ENCODE data around the gene ACSL4.
"Not testable (repeated sequence)": the region's sequence is repeated elsewhere in the genome, so short reads cannot be mapped to it uniquely, and the experiment has no call there.

The ACSL4 gene

DNA sequence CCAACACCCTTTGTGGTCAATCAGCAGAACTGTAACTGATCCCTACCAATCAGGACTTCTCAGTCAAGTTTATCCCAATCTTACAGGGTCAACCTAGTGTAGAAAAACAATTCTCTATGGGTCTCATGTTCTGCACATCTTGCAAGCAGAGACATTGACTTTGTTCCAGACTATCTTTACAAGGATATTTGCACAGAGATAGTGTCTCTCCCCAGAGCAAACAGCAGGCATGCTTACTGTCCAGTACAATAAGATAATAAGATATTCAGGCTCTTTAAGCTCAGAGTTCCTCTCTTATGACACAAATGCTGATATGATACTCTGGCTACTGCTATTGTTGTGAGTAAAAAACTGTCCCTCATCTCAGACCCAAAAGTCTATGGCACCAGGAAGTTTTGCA is 53.2 kb downstream of the ACSL4 start:
- FAIRE-seq (peak; percentile 52), DNase-seq (ENCODE audit: insufficient read length, low spot score) (no peak)

DNA sequence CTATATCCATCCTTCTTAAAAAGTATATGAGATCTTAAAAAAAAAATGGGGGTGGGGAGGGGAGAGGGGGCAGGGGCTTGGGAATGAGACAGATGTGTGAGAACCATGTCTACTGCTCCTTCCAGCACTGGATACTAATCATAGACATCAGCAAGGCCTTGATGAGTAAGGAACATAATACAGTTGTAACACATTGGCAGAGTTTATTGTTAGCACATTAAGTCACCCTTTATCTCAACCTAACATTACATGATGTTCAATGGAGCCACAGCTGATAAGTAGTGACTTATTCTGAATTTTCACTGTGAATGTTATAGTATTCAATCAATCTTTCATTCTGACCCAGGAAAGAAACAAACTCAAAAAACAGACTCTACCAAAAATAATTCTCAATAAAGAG is 60.8 kb downstream of the ACSL4 start:
- FAIRE-seq (no peak), DNase-seq (ENCODE audit: insufficient read length, low spot score) (no peak)

DNA sequence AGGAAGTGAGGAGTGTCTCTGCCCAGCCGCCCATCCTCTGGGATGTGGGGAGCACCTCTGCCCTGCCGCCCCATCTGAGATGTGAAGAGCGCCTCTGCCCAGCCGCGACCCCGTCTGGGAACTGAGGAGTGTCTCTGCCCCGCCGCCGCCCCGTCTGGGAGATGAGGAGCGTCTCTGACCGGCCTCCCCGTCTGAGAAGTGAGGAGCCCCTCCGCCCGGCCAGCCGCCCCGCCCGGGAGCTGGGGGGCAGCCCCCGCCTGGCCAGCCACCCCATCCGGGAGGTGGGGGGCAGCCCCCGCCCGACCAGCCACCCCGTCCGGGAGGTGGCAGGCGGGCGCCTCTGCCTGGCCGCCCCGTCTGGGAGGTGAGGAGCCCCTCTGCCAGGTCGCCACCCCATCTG is 61.9 kb downstream of the ACSL4 start:
- FAIRE-seq; DNase-seq (ENCODE audit: insufficient read length, low spot score): not testable (repeated sequence)

DNA sequence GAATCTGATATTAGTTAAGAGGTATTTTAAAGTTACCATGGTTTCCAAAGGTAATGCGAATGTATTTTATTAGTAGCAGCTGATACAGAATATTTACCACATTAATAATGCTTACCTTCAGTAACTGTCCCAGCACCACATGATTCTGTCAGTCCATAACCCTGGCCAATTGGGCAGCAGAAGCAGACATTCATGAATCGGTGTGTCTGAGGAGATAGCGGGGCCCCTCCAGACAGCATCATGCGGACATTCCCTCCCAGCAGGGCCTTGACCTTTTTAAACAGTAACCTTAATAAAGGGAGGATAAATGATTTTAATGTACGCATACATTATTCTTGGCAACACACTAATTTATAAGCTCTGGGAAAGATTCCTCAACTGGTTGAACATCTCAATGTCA is 65.1 kb downstream of the ACSL4 start:
- FAIRE-seq (no peak), DNase-seq (ENCODE audit: insufficient read length, low spot score) (no peak)

DNA sequence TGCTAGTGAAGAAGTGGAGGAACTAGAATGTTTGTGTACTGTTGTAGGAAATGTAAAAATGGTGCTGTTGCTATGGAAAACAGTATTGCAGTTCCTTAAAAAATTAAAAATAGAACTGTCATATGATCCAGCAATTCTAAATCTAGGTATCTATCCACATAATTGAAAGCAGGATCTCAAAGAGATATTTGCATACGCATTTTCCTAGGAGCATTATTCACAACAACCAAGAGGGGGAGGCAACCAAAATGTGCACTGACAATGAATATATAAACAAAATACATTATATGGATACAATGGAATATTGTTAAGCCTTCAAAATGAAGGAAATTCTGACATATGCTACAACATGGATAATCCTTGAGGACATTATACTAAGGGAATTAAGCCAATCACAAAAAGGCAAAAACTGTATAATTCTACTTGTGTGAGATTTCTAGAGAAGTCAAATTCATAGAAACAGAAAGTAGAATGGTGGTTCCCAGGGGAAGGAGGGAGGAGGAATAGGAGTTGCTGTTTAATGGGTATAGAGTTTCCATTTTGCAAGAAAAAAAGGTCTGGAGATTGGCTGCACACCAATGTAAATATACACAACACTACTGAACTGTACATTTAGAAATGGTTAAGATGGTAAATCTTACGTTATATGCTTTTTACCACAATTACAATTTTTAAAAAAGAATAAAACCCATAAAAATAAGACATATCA is 72.5 kb downstream of the ACSL4 start:
- FAIRE-seq: peak; percentile 78
- no peak for DNase-seq (ENCODE audit: insufficient read length, low spot score)

DNA sequence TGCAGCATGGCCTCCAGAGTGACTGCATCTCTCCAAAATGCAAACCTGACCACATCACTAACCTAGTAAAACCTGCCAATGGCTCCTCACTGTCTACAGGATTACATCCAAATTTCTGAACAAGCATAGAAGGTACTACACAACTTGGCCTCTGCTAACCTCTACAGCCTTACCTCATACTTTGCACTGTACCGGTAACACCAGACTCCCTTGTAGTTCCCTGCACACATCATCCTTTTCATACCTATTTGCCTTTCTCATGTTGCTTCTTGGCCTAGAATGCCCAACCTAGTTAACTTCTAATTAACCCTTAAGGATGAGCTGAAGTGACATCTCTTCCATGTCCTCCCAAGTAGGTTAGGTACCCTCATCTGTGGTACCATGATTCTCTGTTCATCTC is 74.7 kb downstream of the ACSL4 start:
- DNase-seq (ENCODE audit: insufficient read length, low spot score): no peak
- no peak for FAIRE-seq

DNA sequence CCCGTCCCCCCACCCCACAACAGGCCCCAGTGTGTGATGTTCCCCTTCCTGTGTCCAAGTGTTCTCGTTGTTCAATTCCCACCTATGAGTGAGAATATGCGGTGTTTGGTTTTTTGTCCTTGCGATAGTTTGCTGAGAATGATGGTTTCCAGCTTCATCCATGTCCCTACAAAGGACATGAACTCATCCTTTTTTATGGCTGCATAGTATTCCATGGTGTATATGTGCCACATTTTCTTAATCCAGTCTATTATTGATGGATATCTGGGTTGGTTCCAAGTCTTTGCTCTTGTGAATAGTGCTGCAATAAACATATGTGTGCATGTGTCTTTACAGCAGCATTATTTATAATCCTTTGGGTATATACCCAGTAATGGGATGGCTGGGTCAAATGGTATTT is 75.7 kb downstream of the ACSL4 start:
- not testable (repeated sequence) for FAIRE-seq; DNase-seq (ENCODE audit: insufficient read length, low spot score)

DNA sequence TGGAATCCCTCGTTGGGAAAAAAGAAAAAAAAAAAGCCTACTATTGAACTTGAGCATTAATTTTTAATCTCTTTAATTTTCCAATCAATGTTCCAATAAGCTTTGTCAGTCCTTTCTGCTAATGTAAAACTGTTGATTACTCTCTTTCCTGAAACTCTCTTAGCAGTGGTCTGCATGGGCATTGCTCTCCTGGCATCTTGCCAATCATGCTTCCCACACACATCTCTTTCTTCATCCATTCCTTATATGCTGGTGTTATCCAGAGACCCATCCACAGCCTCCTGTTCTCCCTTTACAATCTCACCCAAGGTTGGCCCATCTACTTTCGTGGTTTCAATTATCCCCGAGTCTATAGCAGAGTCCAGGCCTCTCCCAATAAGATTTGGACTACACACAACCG is 76.3 kb downstream of the ACSL4 start:
- DNase-seq (ENCODE audit: insufficient read length, low spot score) (no peak), FAIRE-seq (no peak)

DNA sequence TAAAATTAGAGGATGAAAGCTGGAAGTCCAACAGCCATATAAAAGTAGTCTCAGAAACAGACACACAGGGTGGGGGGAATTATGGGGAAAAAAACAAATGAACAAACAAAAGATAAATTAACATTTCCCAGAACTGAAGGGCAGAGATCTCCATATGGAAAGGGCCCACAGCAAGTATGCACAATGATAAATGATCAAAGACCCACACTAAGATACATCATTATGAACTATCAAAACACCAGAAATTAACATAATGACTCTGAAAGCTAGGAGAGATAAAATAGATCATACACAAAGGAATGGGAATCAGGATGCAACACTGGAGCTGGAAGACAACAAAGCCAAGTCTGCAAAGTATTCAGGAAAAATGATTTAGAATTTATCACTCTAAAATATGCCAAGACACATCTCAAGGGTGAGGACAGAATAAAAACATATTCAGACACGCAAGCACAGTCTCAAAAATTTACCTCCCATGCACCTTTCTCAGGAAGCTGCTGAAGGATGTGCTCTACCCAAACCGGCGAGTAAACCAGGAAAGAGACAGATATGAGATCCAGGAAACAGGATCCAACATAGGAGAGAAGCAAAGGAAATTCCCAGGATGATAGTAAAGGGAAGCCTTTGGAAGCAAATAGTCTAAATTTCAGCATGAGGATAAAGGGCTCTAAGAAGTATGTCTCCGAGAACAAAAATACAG is 77.4 kb downstream of the ACSL4 start:
- no peak for DNase-seq (ENCODE audit: insufficient read length, low spot score)
- FAIRE-seq: no peak

DNA sequence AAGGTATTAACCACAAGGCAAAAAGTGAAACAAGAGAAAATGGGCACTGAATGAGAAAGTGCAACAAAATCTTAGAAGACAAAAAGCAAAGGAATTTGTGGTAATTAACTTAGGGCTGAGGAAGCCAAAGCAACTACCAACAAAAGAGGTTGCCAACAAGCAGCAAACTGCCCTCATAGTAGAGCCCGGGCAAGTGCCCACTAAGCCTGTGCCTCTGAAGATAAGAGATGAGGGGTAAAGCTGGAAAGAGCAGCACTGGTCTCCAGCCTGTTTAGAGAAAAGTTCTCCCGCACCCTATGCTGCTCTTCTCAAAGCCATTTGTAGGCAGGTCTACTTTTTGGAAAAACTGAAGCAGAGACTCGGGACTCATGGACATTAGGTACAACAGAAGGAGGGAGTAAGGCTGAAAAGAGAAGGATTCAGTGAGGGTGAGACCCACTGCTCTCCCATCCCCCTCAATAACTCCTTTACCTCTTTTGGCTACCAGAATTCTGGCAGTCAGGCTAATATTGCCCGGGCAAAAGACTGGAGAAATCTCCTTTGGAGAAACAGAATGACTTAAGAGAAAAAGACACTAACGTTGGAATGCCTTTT is 78.4 kb downstream of the ACSL4 start:
- FAIRE-seq (no peak), DNase-seq (ENCODE audit: insufficient read length, low spot score) (no peak)

DNA sequence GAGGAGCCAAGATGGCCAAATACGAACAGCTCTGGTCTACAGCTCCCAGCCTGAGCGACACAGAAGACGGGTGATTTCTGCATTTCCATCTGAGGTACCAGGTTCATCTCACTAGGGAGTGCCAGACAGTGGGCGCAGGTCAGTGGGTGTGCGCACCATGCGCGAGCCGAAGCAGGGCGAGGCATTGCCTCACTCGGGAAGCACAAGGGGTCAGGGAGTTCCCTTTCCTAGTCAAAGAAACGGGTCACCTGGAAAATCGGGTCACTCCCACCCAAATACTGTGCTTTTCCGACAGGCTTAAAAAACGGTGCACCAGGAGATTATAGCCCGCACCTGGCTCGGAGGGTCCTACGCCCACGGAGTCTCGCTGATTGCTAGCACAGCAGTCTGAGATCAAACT is 88.4 kb downstream of the ACSL4 start:
- DNase-seq (ENCODE audit: insufficient read length, low spot score); FAIRE-seq: not testable (repeated sequence)

DNA sequence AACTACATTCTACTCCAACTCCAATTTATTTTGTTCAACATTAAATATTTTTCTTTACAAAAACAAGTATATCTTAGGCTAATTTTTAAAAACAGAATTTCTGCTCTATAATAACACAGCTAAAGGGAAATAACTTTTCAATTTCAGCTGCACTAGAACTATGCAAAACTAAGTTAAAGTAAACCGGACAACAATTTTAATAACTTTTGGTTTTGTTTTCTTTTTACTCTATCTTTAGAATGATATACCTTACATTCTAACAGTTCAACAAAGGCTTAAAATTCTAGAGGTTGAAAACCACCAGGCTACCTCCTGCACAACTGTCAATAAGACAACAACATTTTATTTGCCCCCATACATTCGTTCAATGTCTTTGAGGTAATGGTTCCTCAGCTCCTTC is 89.4 kb downstream of the ACSL4 start:
- FAIRE-seq: no peak

DNA sequence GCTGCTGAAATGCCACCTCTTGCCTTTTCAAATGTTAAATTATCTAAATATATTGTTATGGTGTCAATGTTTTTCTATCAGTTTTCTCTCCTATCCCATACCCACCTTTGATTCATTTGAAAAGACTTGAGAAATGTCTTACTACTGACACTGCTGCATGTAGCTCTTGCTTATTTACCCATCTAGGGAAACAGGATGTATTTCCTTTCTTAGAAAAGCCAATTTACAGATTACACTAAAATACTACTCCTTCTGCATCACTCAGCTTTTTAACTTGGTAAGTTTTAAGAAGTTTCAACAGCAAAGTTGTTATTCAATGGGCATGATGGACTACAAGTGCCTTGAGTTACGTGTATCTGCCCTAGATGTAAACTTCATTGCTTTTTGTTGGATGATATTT is 94.9 kb downstream of the ACSL4 start:
- DNase-seq (ENCODE audit: insufficient read length, low spot score): no peak
- FAIRE-seq: no peak

More for the DNA sequence above, 89.4 kb downstream of the ACSL4 start:
- DNase-seq (ENCODE audit: insufficient read length, low spot score): no peak

DNA sequence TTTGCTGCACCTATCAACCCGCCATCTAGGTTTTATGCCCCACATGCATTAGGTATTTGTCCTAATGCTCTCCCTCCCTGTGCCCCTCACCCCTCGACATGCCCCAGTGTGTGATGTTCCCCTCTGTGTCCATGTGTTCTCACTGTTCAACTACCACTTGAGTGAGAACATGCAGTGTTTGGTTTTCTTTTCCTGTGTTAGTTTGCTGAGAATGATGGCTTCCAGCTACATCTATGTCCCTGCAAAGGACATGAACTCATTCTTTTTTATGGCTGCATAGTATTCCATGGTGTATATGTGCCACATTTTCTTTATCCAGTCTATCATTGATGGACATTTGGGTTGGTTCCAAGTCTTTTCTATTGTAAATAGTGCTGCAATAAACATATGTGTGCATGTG is 95.6 kb downstream of the ACSL4 start:
- FAIRE-seq; DNase-seq (ENCODE audit: insufficient read length, low spot score): not testable (repeated sequence)

DNA sequence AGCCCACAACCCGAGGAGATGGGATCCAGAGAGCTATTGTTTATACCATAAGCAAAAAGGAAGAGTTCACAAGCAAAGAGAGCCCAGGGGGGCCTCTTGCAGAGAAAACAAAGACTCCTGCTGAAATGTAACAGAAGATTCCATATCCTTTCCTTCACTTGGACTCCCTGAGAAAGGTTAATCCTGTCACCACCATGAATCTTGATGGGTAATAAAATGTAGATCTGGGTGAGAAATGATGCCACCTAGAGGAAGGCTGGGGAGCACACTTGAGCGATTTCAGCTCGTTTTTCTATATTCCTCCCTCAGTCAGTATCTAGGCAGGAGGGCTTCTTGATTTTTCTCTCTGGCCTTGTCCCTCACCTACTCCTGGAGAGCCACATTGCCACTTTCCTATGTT is 97.9 kb downstream of the ACSL4 start:
- DNase-seq (ENCODE audit: insufficient read length, low spot score) (no peak), FAIRE-seq (peak; percentile 78)

DNA sequence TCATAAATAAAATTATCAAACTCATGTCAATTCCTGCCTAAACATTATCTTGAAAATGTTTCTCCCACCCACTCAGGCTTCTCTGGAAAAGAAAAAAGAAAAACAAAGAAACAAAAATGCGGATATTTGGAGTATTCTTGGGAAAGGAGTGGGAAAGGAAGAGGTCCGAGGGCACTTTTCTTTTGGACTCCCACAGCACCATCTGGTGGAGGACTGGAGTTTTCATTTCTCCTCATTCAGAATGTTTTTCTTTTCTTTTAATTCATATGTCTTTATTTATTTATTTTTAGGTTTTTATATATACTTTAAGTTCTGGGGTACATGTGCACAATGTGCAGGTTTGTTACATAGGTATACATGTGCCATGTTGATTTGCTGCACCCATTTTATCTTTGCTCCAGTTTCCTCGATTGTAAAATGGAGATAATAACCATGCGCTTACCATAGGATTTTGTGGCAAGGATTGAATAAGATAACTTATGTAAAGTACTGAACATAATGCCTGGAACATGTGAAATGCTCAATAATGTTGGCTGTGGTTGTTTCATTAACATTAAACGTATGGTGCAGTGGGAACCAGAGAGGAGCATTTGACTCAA is 100.1 kb downstream of the ACSL4 start:
- DNase-seq (ENCODE audit: insufficient read length, low spot score): no peak
- FAIRE-seq: no peak

DNA sequence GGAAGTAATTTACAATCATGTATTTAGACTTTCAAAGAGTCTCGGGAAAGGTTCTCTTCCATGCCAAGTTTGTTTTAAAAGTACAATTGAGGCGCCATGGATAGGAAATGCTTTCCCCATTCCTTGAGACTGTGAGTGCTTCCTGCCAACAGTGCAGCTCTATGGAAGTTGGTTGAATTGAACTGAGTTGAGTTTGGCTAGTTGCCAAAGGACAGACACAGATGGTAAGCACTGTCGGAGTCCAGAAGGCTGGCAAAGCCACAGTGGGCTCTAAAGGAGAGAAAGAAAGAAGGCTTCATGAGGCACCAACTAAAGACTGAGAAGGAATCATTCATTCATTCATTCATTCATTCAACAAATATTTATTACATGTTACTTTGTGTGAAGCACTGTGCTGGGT is 103.7 kb downstream of the ACSL4 start:
- FAIRE-seq (no peak), DNase-seq (ENCODE audit: insufficient read length, low spot score) (no peak)

DNA sequence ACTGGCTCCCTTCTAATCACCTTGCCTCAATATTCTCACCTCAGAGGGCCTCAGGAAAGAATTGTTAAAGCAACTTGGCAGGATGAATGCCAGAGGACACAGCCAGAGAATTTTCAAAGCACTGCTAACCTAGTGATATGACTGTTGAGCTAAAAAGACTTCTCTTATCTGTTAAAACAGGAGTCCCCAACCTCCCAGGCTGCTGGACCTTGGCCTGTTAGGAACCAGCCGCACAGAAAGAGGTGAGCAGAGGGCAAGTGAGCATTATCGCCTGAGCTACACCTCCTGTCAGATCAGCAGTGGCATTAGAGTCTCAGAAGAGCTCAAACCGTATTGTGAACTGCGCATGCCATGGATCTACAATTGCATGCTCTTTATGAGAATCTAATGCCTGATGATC is 106.4 kb downstream of the ACSL4 start:
- FAIRE-seq: no peak
- DNase-seq (ENCODE audit: insufficient read length, low spot score): no peak

DNA sequence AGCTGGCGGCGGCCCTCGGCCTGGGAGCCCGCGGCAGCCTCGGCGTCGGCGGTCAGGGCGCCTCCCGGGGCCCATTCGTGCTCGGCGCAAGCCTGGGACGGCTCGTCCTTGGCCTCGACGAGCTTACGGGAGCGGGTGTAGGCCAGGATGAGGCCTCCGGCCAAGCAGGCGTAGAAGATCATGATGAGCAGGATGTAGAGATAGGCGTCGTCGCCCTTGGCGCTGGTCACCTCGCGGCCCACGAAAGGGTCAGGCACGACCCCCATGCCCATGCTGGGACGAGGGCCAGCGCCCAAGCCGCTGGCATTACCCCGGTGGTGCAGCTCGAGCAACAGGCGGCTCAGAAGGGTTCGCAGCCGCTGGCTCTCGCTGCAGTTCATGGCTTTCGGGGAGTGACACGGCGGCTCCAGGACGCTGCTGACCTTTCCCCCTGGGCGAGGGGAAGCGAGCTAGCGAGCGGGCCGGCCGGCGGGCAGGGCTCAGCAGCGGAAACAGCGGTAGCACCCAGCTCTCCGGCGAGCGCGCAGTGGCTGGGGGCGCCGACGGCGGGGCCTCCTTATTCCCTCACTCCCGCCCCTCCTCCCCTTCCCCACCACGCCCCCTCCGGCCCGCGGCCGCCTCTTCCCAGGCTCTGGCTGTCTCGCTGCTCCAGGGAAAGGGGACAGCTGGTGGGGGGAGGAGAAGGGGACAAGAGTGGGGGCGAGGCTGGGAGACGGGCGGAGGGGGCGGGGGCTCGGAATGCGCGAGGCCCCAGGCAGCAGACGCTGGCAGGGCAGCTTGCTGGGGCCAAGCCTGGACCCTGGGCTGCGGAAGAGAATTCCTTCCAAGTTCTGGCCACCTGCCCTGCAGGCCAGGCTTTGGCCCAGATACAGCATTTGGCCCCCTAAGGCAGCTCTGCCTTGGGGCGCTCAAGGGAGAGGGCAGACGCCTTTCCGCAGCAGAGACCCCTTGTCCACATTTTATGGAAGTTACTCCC is 108.1 kb downstream of the ACSL4 start, which contains the start of gene KCNE5:
TSS of gene KCNE5 (minus strand) at position 532 of the 976 bp plus-strand sequence. CDS start at position 380, 152 bp downstream.
- FAIRE-seq: no peak
- DNase-seq (ENCODE audit: insufficient read length, low spot score): no peak

DNA sequence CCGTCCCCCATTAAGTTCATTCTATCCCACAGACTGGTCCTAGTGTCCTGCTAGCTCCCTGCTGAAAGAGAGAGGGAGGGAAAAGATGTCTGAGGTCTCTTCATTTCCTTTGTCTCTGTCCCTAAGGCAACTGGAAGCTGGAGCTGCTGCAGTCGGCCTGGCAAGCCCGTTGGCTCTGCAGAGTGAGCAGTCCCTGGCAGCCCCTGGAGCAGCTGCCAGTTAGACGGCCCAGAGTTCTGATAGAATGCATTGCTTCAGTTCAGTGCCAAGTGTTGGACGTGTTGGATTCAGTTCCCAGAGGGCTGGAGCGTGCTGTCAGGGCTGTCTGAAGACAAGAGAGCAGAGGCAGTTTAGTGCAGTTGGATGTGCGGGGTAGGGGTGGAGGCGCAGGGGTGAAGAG is 109.1 kb downstream of the ACSL4 start:
- no peak for DNase-seq (ENCODE audit: insufficient read length, low spot score)
- no peak for FAIRE-seq

Data from GM19239 (cell line).